HG03039 (cell line): ENCODE data around the gene IGSF10.

Experiments used
- ATAC-seq: cut with Tn5 transposase; IDR thresholded peaks from one replicate; pipeline ENCODE4 v1.9.1; 2021; ENCODE audit warnings: mild to moderate bottlenecking, moderate library complexity; ENCODE audit not compliant: unreplicated experiment

The IGSF10 gene

DNA sequence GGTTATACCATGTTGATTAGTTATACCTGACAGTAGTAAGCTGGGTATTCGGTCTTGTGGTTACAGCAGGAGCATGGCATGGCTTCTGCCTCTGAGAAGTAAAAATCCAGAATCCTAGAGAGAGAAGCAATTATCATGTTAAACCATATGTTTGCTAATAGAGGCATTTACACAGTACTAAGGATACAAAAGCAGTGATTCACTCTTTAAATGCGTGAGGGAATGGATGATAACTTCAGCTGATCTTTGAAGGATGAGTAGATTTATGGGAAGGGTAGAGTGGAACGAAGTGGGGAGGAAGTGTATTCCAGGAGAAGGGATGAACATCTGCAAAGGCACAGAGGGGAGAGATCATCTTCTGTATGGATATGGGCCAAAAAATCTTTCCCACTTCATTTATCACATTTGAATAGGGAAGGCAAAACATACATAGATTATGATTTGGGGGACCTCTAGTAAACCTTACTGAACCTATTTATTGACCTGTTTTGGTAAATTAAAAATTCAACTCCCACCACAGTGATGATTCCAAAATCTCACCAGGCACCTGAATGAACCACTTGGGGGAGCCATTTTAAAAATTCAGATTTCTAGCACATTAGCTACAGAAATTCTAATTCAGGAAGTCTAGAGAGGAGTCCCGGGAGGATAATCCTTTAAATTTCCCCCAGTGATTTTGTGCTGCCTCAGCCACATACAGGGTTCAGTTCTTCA is 35.1 kb downstream of the IGSF10 start:
- no peak for ATAC-seq

DNA sequence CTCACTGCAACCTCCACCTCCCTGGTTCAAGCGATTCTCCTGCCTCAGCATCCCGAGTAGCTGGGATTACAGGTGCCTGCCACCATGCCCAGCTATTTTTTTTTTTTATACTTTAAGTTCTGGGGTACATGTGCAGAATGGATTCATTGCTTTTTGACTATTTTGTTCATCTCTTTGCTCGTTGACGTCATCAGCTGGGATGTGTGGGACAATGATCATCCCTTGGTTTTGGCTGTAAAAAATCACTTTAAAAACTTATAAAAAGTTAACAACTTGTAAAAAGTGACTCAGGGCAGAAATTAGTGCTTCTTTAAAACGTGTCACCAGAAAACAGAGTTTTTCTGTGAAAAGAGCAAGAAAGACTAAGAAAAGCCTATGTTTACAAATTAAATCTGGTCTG is 37.8 kb downstream of the IGSF10 start:
- ATAC-seq, result no peak

DNA sequence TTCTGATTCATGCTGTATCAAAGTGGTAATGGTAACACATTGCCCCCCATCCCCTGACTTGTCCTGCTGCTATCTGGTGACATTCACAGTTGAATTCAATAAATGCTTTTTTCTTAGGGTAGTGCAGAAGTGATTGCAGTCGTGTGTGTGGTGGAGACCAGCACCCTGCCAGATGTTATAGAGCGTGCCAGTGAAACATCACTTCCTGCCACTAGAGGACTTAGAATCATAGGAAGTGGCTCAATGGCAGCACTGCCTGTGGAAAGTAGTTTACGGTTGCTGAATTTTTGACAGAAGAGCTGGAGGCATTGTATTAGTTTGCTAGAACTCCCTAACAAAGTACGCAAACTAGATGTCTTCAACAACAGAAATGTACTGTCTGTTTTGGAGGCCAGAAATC is 38.9 kb downstream of the IGSF10 start:
- ATAC-seq, result peak; percentile 69

DNA sequence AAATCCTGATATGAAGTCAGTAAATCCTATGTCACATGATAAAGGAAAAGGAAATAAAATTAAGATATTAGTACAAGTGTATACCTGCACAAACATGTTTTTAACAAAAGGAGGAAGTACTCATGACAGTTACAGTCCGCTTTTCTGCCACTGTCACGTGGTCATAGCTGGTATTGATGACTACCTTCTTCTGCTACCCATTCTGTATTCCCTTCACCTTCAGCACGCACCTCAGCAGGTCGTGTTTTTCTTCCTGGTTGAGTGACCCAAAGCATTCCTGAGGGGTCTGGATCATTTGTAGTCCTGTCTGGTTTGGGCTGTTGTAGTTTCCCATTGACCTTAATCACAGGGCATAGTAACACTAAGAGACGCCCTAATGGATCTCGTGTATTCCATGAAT is 41.1 kb downstream of the IGSF10 start:
- no peak for ATAC-seq

DNA sequence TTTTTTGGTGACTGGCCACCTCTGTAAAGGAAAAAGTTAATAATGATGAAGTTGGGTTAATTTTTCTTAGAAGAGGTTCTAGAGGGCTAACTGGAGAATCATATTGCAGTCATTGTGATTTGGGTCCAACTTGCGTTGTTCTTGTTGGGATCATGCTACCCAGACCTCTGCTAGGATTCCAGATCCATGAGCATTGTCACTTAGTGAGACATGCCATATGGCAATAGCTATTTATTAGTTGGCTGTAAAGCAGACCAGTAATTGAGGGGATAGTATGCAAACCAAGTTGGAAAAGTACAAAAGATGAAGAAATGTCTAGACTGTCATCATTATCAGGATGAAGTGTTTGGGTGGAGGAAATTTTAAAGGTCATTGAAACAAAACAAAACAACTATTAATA is 45.6 kb downstream of the IGSF10 start:
- no peak for ATAC-seq

DNA sequence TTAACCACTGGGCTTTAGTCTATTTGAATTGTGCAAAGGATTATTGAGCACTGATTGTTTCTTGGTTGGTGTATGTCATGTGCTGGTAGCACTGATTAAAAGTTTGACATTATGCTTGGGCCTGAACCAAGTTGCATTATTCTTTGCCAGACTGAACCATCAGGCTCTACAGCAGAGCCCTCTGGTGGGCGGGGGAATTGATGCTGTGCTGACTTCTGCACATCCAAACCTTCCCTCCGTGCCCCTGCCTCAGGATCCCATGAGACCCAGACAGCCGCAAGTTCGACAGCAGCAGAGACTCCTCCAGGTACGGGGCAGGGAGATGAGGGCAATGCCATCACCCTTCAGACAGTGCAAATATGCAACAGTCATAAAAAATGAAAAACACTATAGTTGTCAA is 47.9 kb downstream of the IGSF10 start:
- ATAC-seq, result no peak
